SK-N-SH (cell line): ENCODE measurements around the gene ACAD11. TPM values are rescaled to one million over a fixed set of nuclear protein-coding genes. Genes with fewer than 3 reads are reported as not detected.
A peak's percentile ranks its signal among the peaks of the same experiment; 100 is the strongest.

ENCODE experiments used
- CTCF ChIA-PET: fragments of 300-600, 350-600 bp; formaldehyde crosslinking; extraction: SDS; loops from one replicate; lab custom pipeline; 2021; lab: Yijun Ruan, JAX
- POLR2A ChIA-PET: fragments of 350-600 bp; sonication (Branson Sonifier 250); formaldehyde crosslinking; extraction: SDS; loops from one replicate; lab custom pipeline; 2020; ENCODE audit warnings: antibody characterized with exemption, inconsistent platforms; lab: Yijun Ruan, JAX
- DNase-seq: peaks from one replicate; pipeline ENCODE4 v3.0.0; 2012
- H2AFZ ChIP-seq: fragments of 200-600 bp; sonication (generic); 2 replicates; pipeline ENCODE4 v1.8.1; 2016; ENCODE audit warnings: antibody characterized with exemption, mild to moderate bottlenecking, low read depth
- H3F3A ChIP-seq: fragments of 200-600 bp; sonication (generic); replicated peaks from 2 replicates; pipeline ENCODE3; 2016; ENCODE audit warnings: antibody characterized with exemption, mild to moderate bottlenecking; ENCODE audit not compliant: insufficient read depth
- H3K27ac ChIP-seq, 2 experiments: fragments of 200-500 bp in 1 of 2; fragments of 200-600 bp in 1 of 2; sonication (Bioruptor generic) in 1 of 2; sonication (generic), shearing (Covaris generic) in 1 of 2; 2 replicates each; pipeline versions ENCODE4 v1.5.1 to v1.6.1; 2014 to 2016; ENCODE audit warnings: low read depth in 2 of 2, inconsistent platforms in 1 of 2, low read length in 1 of 2, mild to moderate bottlenecking in 1 of 2, mixed read lengths in 1 of 2
- H3K27me3 ChIP-seq: fragments of 200-600 bp; sonication (generic), shearing (Covaris generic); 2 replicates; pipeline ENCODE4 v1.6.1; 2016; ENCODE audit warnings: mixed run types; ENCODE audit not compliant: insufficient read depth
- H3K36me3 ChIP-seq, 2 experiments: fragments of 200-500 bp in 1 of 2; fragments of 200-600 bp in 1 of 2; sonication (Bioruptor generic) in 1 of 2; sonication (generic) in 1 of 2; replicated peaks in 1 of 2; 2 replicates each; pipeline versions ENCODE3 to v1.5.1; 2014 to 2016; ENCODE audit warnings: low read length in 1 of 2, mild to moderate bottlenecking in 1 of 2; ENCODE audit not compliant: insufficient read depth in 2 of 2, control insufficient read depth in 1 of 2
- H3K4me1 ChIP-seq, 2 experiments: fragments of 200-500 bp in 1 of 2; fragments of 200-600 bp in 1 of 2; sonication (Bioruptor generic) in 1 of 2; sonication (generic), shearing (Covaris generic) in 1 of 2; 2 replicates each; pipeline versions ENCODE4 v1.5.1 to v1.6.1; 2014 to 2016; ENCODE audit warnings: low read depth in 1 of 2, low read length in 1 of 2, mixed run types in 1 of 2; ENCODE audit not compliant: insufficient read depth in 2 of 2, control insufficient read depth in 1 of 2
- H3K4me2 ChIP-seq: fragments of 200-600 bp; sonication (generic), shearing (Covaris generic); 2 replicates; pipeline ENCODE4 v1.6.1; 2017; ENCODE audit warnings: mixed run types
- H3K4me3 ChIP-seq, 2 experiments: fragments of 200-500 bp in 1 of 2; fragments of 200-600 bp in 1 of 2; sonication (Bioruptor generic) in 1 of 2; sonication (generic), shearing (Covaris generic) in 1 of 2; 2 replicates each; pipeline versions ENCODE4 v1.5.1 to v1.8.1; 2014 to 2016; ENCODE audit warnings: low read depth in 2 of 2, inconsistent platforms in 1 of 2, low read length in 1 of 2, mild to moderate bottlenecking in 1 of 2, mixed read lengths in 1 of 2, moderate library complexity in 1 of 2
- H3K79me2 ChIP-seq: fragments of 200-600 bp; sonication (generic); 2 replicates; pipeline ENCODE4 v1.8.1; 2017; ENCODE audit warnings: mild to moderate bottlenecking; ENCODE audit not compliant: insufficient read depth
- H3K9ac ChIP-seq: fragments of 200-600 bp; sonication (generic); 2 replicates; pipeline ENCODE4 v1.6.1; 2017; ENCODE audit warnings: mixed run types
- H3K9me2 ChIP-seq: fragments of 200-600 bp; sonication (generic); 2 replicates; pipeline ENCODE4 v1.6.1; 2017; ENCODE audit warnings: mixed run types
- H3K9me3 ChIP-seq: fragments of 200-600 bp; sonication (generic); 2 replicates; pipeline ENCODE4 v1.6.1; 2017; ENCODE audit warnings: mixed run types, mild to moderate bottlenecking, moderate library complexity
- H4K20me1 ChIP-seq: fragments of 200-600 bp; sonication (generic); 2 replicates; pipeline ENCODE4 v1.6.1; 2017; ENCODE audit warnings: mild to moderate bottlenecking, mixed run types; ENCODE audit not compliant: insufficient read depth
- CHD2 ChIP-seq: fragments of 150-350 bp; IDR thresholded peaks from 2 replicates; pipeline ENCODE4 v1.6.1; 2018; ENCODE audit warnings: low read length; ENCODE audit not compliant: partially characterized antibody
- FOSL2 ChIP-seq: IDR thresholded peaks from 2 replicates; pipeline ENCODE4 v1.4.0; 2012; ENCODE audit warnings: low read depth, mild to moderate bottlenecking, moderate library complexity, borderline replicate concordance
- FOXM1 ChIP-seq: IDR thresholded peaks from 2 replicates; pipeline ENCODE4 v1.4.0; 2012; ENCODE audit warnings: low read depth, mild to moderate bottlenecking
- MXI1 ChIP-seq: IDR thresholded peaks from 2 replicates; pipeline ENCODE4 v1.6.1; 2012; ENCODE audit warnings: mild to moderate bottlenecking, low read depth, low read length, improper control_type of control experiment
- RFX5 ChIP-seq: IDR thresholded peaks from 2 replicates; pipeline ENCODE4 v1.6.1; 2012; ENCODE audit warnings: mild to moderate bottlenecking, improper control_type of control experiment, low read length
- RXRA ChIP-seq: IDR thresholded peaks from 2 replicates; pipeline ENCODE4 v1.4.0; 2012; ENCODE audit warnings: low read depth, mild to moderate bottlenecking, borderline replicate concordance
- SMC3 ChIP-seq: IDR thresholded peaks from 2 replicates; pipeline ENCODE4 v1.6.1; 2012; ENCODE audit warnings: low read depth, low read length, improper control_type of control experiment
- TEAD4 ChIP-seq: IDR thresholded peaks from 2 replicates; pipeline ENCODE4 v1.4.0; 2012; ENCODE audit warnings: mild to moderate bottlenecking, borderline replicate concordance; ENCODE audit not compliant: insufficient read depth
- YY1 ChIP-seq: IDR thresholded peaks from 2 replicates; pipeline ENCODE4 v1.4.0; 2012; ENCODE audit warnings: low read depth, mild to moderate bottlenecking
- WGBS: methylation state at CpG from one replicate; pipeline ENCODE4 v1.1.6; 2017; ENCODE audit warnings: low lambda C conversion rate; 5-methylcytosine and 5-hydroxymethylcytosine counted together
- polyA plus RNA-seq, 3 experiments: library from polyadenylated mRNA; depleted of rRNA; stranded (reverse); fragments of >200 nt; gene quantifications; 2 replicates each; pipeline ENCODE4 v1.2.3, GENCODE V29; 2012
- TF ChIP-seq, protein P1 (sequence below): IDR thresholded peaks from 2 replicates; pipeline ENCODE4; 2012
- TF ChIP-seq, protein P2 (sequence below): fragments of 200-600 bp; sonication (generic); IDR thresholded peaks from 2 replicates; pipeline ENCODE4 v1.6.1; 2017; ENCODE audit warnings: antibody characterized with exemption, mild to moderate bottlenecking, moderate library complexity
- TF ChIP-seq, protein P3 (sequence below): IDR thresholded peaks from 2 replicates; pipeline ENCODE4 v1.4.0; 2012; ENCODE audit warnings: low read depth
- TF ChIP-seq, protein P4 (sequence below): fragments of 150-350 bp; IDR thresholded peaks from 2 replicates; pipeline ENCODE4 v1.6.1; 2016; ENCODE audit warnings: mild to moderate bottlenecking, low read depth, low read length

Gene ACAD11
- polyA plus RNA-seq, 1 of the 3 experiments (the other 2 are of a cell fraction), result 16.3 TPM

DNA sequence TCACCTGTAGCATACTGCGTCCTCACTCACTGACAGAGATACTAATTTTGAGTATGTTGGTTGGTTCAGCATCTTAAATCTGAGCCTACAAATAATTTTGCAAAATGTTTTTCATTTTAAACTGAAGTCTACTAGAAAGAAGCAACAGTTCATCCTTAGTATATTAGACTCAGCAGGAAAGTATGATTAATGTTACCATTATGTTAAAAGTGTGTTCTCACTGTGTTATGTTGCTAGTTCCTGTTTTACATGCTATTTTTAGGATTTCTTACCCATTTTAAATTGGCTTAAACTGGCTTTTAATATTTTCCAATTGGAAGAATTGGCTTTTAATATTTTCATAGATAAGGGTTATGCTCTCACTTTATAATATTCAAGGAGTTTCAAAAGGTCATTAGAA is 36.8 kb downstream of the ACAD11 start:
- Histone ChIP-seq H3K27me3 (no peaks in the 10 kb centered on the region), H3K4me3 (no peak overlapping the region), H3F3A (peaks cover 6% of the 10 kb centered on the region), H3K27ac (peak overlapping the region in 1 of 2 experiments; percentile 29; a peak in 2 of 4 replicates), H3K9me3 (no peaks in the 10 kb centered on the region), H3K4me2 (no peak overlapping the region), H3K4me1 (peaks cover 0 to 17% of the 10 kb centered on the region in 2 experiments; a peak in 2 of 4 replicates), H4K20me1 (no peaks in the 10 kb centered on the region), H3K36me3 (peaks cover 26 to 35% of the 10 kb centered on the region in 2 experiments), H3K9ac (no peak overlapping the region), H3K79me2 (no peaks in the 10 kb centered on the region), H3K9me2 (no peaks in the 10 kb centered on the region), H2AFZ (no peak overlapping the region)
- ChIA-PET POLR2A (no interaction called here), CTCF (no interaction called here)
- WGBS, result 94% methylated on average over 1 of the region's 1 CpG
- no peak for DNase-seq
- TF ChIP-seq SMC3 (no peak), YY1 (no peak), CHD2 (no peak), MXI1 (no peak), RFX5 (no peak)
- TF ChIP-seq, protein P1, sequence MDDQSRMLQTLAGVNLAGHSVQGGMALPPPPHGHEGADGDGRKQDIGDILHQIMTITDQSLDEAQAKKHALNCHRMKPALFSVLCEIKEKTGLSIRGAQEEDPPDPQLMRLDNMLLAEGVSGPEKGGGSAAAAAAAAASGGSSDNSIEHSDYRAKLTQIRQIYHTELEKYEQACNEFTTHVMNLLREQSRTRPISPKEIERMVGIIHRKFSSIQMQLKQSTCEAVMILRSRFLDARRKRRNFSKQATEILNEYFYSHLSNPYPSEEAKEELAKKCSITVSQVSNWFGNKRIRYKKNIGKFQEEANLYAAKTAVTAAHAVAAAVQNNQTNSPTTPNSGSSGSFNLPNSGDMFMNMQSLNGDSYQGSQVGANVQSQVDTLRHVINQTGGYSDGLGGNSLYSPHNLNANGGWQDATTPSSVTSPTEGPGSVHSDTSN, result no peak
- TF ChIP-seq, protein P2, sequence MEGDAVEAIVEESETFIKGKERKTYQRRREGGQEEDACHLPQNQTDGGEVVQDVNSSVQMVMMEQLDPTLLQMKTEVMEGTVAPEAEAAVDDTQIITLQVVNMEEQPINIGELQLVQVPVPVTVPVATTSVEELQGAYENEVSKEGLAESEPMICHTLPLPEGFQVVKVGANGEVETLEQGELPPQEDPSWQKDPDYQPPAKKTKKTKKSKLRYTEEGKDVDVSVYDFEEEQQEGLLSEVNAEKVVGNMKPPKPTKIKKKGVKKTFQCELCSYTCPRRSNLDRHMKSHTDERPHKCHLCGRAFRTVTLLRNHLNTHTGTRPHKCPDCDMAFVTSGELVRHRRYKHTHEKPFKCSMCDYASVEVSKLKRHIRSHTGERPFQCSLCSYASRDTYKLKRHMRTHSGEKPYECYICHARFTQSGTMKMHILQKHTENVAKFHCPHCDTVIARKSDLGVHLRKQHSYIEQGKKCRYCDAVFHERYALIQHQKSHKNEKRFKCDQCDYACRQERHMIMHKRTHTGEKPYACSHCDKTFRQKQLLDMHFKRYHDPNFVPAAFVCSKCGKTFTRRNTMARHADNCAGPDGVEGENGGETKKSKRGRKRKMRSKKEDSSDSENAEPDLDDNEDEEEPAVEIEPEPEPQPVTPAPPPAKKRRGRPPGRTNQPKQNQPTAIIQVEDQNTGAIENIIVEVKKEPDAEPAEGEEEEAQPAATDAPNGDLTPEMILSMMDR, result no peak

DNA sequence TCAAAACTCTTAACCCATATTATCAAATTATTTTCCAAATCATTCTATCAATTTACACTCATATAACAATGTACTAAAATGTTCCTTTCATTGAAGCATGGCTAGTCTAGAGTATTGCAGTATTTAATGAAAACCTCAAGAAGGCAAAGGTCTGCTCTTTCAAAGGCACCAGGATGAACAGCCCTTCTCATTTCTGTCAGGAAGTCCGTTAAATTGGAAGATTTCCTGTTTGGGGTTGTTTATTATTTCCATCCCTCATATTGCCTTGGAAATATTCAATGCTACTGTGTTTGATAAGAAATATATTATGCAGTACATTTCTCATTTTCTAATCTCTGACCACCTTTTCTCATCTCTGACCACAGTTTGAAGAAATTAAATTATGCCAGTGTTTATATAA is 37.5 kb downstream of the ACAD11 start:
- Histone ChIP-seq H3K9me2 (no peaks in the 10 kb centered on the region), H3F3A (peaks cover 6% of the 10 kb centered on the region), H3K9ac (no peak overlapping the region), H3K9me3 (no peaks in the 10 kb centered on the region), H3K36me3 (peaks cover 26 to 31% of the 10 kb centered on the region in 2 experiments), H4K20me1 (no peaks in the 10 kb centered on the region), H2AFZ (no peak overlapping the region), H3K4me1 (peaks cover 0 to 17% of the 10 kb centered on the region in 2 experiments; a peak in 2 of 4 replicates), H3K27ac (no peak overlapping the region), H3K4me2 (no peak overlapping the region), H3K4me3 (no peak overlapping the region), H3K79me2 (no peaks in the 10 kb centered on the region), H3K27me3 (no peaks in the 10 kb centered on the region)
- TF ChIP-seq CHD2, result no peak
- WGBS, result 86% methylated on average over 1 of the region's 1 CpG
- CTCF ChIA-PET, result no interaction called here
- DNase-seq, result no peak
- POLR2A ChIA-PET, result no interaction called here

DNA sequence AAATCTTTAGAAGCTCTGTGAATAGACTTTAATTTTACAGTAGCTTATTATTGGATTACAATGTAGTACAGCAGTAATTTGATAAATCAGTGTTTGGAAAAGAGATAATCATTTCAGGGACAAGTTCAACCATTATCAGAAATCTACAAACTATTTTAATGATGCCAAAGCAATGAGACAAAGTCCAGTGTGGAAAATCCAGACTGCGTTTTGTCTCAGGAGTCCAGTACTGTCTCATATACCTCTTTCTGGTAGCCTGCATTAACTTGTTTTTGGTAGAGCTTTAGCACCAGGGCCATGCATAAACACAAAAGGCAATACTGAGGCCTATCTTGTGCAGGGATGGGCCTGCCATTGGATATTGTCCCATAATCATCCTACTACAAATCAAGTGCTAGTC is 42.8 kb downstream of the ACAD11 start:
- Histone ChIP-seq H3F3A (no peaks in the 10 kb centered on the region), H3K27me3 (no peaks in the 10 kb centered on the region), H3K9ac (no peak overlapping the region), H3K79me2 (no peaks in the 10 kb centered on the region), H3K4me1 (no peaks in the 10 kb centered on the region; a peak in 2 of 4 replicates), H3K9me3 (no peaks in the 10 kb centered on the region), H3K9me2 (no peaks in the 10 kb centered on the region), H4K20me1 (no peaks in the 10 kb centered on the region), H3K4me3 (no peak overlapping the region), H2AFZ (no peak overlapping the region), H3K27ac (no peak overlapping the region; a peak in 1 of 4 replicates), H3K36me3 (peaks cover 21 to 39% of the 10 kb centered on the region in 2 experiments), H3K4me2 (no peak overlapping the region)
- TF ChIP-seq FOSL2 (no peak), TEAD4 (no peak), RXRA (no peak), FOXM1 (no peak), SMC3 (no peak)
- TF ChIP-seq, protein P3, sequence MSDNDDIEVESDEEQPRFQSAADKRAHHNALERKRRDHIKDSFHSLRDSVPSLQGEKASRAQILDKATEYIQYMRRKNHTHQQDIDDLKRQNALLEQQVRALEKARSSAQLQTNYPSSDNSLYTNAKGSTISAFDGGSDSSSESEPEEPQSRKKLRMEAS, result no peak
- TF ChIP-seq, protein P4, sequence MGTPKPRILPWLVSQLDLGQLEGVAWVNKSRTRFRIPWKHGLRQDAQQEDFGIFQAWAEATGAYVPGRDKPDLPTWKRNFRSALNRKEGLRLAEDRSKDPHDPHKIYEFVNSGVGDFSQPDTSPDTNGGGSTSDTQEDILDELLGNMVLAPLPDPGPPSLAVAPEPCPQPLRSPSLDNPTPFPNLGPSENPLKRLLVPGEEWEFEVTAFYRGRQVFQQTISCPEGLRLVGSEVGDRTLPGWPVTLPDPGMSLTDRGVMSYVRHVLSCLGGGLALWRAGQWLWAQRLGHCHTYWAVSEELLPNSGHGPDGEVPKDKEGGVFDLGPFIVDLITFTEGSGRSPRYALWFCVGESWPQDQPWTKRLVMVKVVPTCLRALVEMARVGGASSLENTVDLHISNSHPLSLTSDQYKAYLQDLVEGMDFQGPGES, result no peak
- ChIA-PET CTCF (interaction anchor here (0.8 kb wide), 1 partner anchor 348 kb away, joined by 3 read pairs; no protein-coding TSS in a partner anchor), POLR2A (no interaction called here)
- no peak for DNase-seq
- 94% methylated on average over 1 of the region's 1 CpG for WGBS
